MM.1S (cell line): ENCODE data around the gene CCDC127.
A peak's percentile ranks its signal among the peaks of the same experiment; 100 is the strongest.
"Not testable (repeated sequence)": the region's sequence is repeated elsewhere in the genome, so short reads cannot be mapped to it uniquely, and the experiment has no call there.

Experiments used
- DNase-seq: peaks from one replicate; pipeline ENCODE4 v3.0.0-alpha.2; 2015
- H2AFZ ChIP-seq: fragments of 300-600 bp; sonication (generic); 2 replicates; pipeline ENCODE4 v1.6.0; 2016; ENCODE audit warnings: antibody characterized with exemption, low read length
- H3F3A ChIP-seq: fragments of 300-600 bp; sonication (generic); 2 replicates; pipeline ENCODE4 v1.6.1; 2016; ENCODE audit warnings: mild to moderate bottlenecking, antibody characterized with exemption, low read length, moderate library complexity, mixed read lengths; ENCODE audit not compliant: insufficient read depth
- H3K27ac ChIP-seq: fragments of 300-600 bp; sonication (generic); 2 replicates; pipeline ENCODE4 v1.5.1; 2016; ENCODE audit warnings: mild to moderate bottlenecking, low read length
- H3K27me3 ChIP-seq: fragments of 300-600 bp; sonication (generic); replicated peaks from 2 replicates; pipeline ENCODE4 v1.6.0; 2016; ENCODE audit warnings: low read length; ENCODE audit not compliant: insufficient read depth
- H3K36me3 ChIP-seq: fragments of 300-600 bp; sonication (generic); replicated peaks from 2 replicates; pipeline ENCODE4 v1.6.1; 2016; ENCODE audit warnings: mild to moderate bottlenecking, low read length, mixed read lengths; ENCODE audit not compliant: insufficient read depth
- H3K4me1 ChIP-seq: fragments of 300-600 bp; sonication (generic); 2 replicates; pipeline ENCODE4 v1.6.1; 2016; ENCODE audit warnings: low read length, mixed read lengths
- H3K4me2 ChIP-seq: fragments of 300-600 bp; sonication (generic); 2 replicates; pipeline ENCODE4 v1.6.0; 2016; ENCODE audit warnings: low read depth, low read length
- H3K4me3 ChIP-seq: fragments of 300-600 bp; sonication (generic); 2 replicates; pipeline ENCODE4 v1.5.1; 2016; ENCODE audit warnings: low read length, mixed read lengths
- H3K79me2 ChIP-seq: fragments of 300-600 bp; sonication (generic); 2 replicates; pipeline ENCODE4 v1.6.1; 2016; ENCODE audit warnings: mixed run types, low read length, mixed read lengths
- H3K9ac ChIP-seq: fragments of 300-600 bp; sonication (generic); 2 replicates; pipeline ENCODE4 v1.6.1; 2016; ENCODE audit warnings: low read length, mixed read lengths
- H3K9me2 ChIP-seq: fragments of 300-600 bp; sonication (generic); replicated peaks from 2 replicates; pipeline ENCODE4 v1.6.1; 2016; ENCODE audit warnings: mild to moderate bottlenecking, low read length, mixed read lengths; ENCODE audit not compliant: insufficient read depth
- H3K9me3 ChIP-seq: fragments of 300-600 bp; sonication (generic); replicated peaks from 2 replicates; pipeline ENCODE4 v1.6.1; 2016; ENCODE audit warnings: mild to moderate bottlenecking, low read length, mixed read lengths; ENCODE audit not compliant: insufficient read depth
- H4K20me1 ChIP-seq: fragments of 300-600 bp; sonication (generic); 2 replicates; pipeline ENCODE4 v1.6.1; 2016; ENCODE audit warnings: mild to moderate bottlenecking, low read length, moderate library complexity, mixed read lengths; ENCODE audit not compliant: insufficient read depth
- CTCF ChIP-seq: fragments of 300-600 bp; sonication (generic); IDR thresholded peaks from 2 replicates; pipeline ENCODE4 v1.5.1; 2016; ENCODE audit warnings: antibody characterized with exemption, low read length, mixed read lengths
- EZH2 ChIP-seq: fragments of 300-600 bp; sonication (generic); optimal IDR thresholded peaks from 2 replicates; pipeline ENCODE3; 2017; ENCODE audit warnings: low read depth, mild to moderate bottlenecking, antibody characterized with exemption, low read length, mixed read lengths
- EZH2phosphoT487 ChIP-seq: fragments of 300-600 bp; sonication (generic); IDR thresholded peaks from 2 replicates; pipeline ENCODE4 v1.6.1; 2018; ENCODE audit warnings: antibody characterized with exemption, low read length

Gene CCDC127

GRCh38 chr5:225334-225733, 7.4 kb upstream of the CCDC127 start:
- H3K9me3 ChIP-seq: no peaks in the 10 kb centered on the region
- peaks cover 28% of the 10 kb centered on the region for H3F3A ChIP-seq
- no peaks in the 10 kb centered on the region for H3K9me2 ChIP-seq
- H3K4me1 ChIP-seq: peaks cover 24% of the 10 kb centered on the region
- no peak overlapping the region for H3K4me2 ChIP-seq
- H3K9ac ChIP-seq: no peak overlapping the region
- H3K36me3 ChIP-seq: peaks cover 32% of the 10 kb centered on the region
- H4K20me1 ChIP-seq: peaks cover 3% of the 10 kb centered on the region; the same call in 1 of the 2 replicates
- H3K27me3 ChIP-seq: no peaks in the 10 kb centered on the region
- TF ChIP-seq EZH2 (no peak), EZH2phosphoT487 (no peak), CTCF (no peak)
- H2AFZ ChIP-seq: no peak overlapping the region
- no peak overlapping the region; the same call in 1 of the 2 replicates for H3K27ac ChIP-seq
- peaks cover 95% of the 10 kb centered on the region for H3K79me2 ChIP-seq
- H3K4me3 ChIP-seq: no peak overlapping the region
- DNase-seq: no peak

- Histone ChIP-seq H3K9ac (peak overlapping the region; percentile 32; the same call in 1 of the 2 replicates), H3K4me3 (peak overlapping the region; percentile 46; the same call in 1 of the 2 replicates), H3K27ac (peak overlapping the region; percentile 76), H2AFZ (no peak overlapping the region), H3K4me2 (peak overlapping the region; percentile 96), H3K4me1 (peaks cover 24% of the 10 kb centered on the region), H3K79me2 (peaks cover 97% of the 10 kb centered on the region), H3K9me2 (no peaks in the 10 kb centered on the region), H4K20me1 (peaks cover 3% of the 10 kb centered on the region; the same call in 1 of the 2 replicates), H3K27me3 (no peaks in the 10 kb centered on the region), H3K9me3 (no peaks in the 10 kb centered on the region), H3K36me3 (peaks cover 23% of the 10 kb centered on the region), H3F3A (peaks cover 43% of the 10 kb centered on the region)
- TF ChIP-seq CTCF (no peak), EZH2 (no peak), EZH2phosphoT487 (no peak)
- DNase-seq: peak; percentile 69
Measured at GRCh38 chr5:223791-224190, 5.8 kb upstream of the CCDC127 start.

- H3K27ac ChIP-seq: peak overlapping the region; percentile 76
- H2AFZ ChIP-seq, H3K27me3 ChIP-seq, DNase-seq, H4K20me1 ChIP-seq, H3K9me2 ChIP-seq, H3K9me3 ChIP-seq: not testable (repeated sequence)
- H3F3A ChIP-seq: peaks cover 43% of the 10 kb centered on the region
- H3K4me1 ChIP-seq: peaks cover 24% of the 10 kb centered on the region
- H3K4me2 ChIP-seq: peak overlapping the region; percentile 96
- H3K79me2 ChIP-seq: peaks cover 97% of the 10 kb centered on the region
- peak overlapping the region; percentile 63 for H3K9ac ChIP-seq
- H3K4me3 ChIP-seq: peak overlapping the region; percentile 46
- H3K36me3 ChIP-seq: peaks cover 18% of the 10 kb centered on the region
Measured at GRCh38 chr5:222951-223715, 5.2 kb upstream of the CCDC127 start.

- peak overlapping the region; percentile 76 for H3K27ac ChIP-seq
Measured at GRCh38 chr5:219991-220390, 2.0 kb upstream of the CCDC127 start.

More at GRCh38 chr5:219991-220390, 2.0 kb upstream of the CCDC127 start:
- Histone ChIP-seq H3K27me3 (no peaks in the 10 kb centered on the region), H3K4me1 (peaks cover 24% of the 10 kb centered on the region), H3K4me3 (peak overlapping the region; percentile 66), H3F3A (peaks cover 43% of the 10 kb centered on the region), H4K20me1 (peaks cover 3% of the 10 kb centered on the region; the same call in 1 of the 2 replicates), H3K9me3 (no peaks in the 10 kb centered on the region), H3K4me2 (peak overlapping the region; percentile 64), H3K9ac (peak overlapping the region; percentile 98), H3K36me3 (peaks cover 9% of the 10 kb centered on the region), H3K79me2 (peaks cover 92% of the 10 kb centered on the region), H2AFZ (no peak overlapping the region), H3K9me2 (no peaks in the 10 kb centered on the region)
- TF ChIP-seq EZH2phosphoT487 (no peak), CTCF (no peak), EZH2 (no peak)
- DNase-seq: peak; percentile 86
